Measurements from ENCODE around the gene HLCS.

- TF ChIP-seq POLR2A (IDR thresholded peaks at IDR 0.05; ENCODE audit: low read depth, low read length) (no peak), POLR2AphosphoS5 (IDR thresholded peaks at IDR 0.05; ENCODE audit: low read depth, low read length) (no peak)
Observed at GRCh38 chr21:36992671-36993070, 26.2 kb upstream of the HLCS start.

All from GM12892 (cell line).